LNCaP clone FGC (cell line): ENCODE data around the gene OXSR1.
A peak's percentile ranks its signal among the peaks of the same experiment; 100 is the strongest.

ENCODE experiments used
- DNase-seq: peaks from one replicate; pipeline ENCODE4 v3.0.0-alpha.2; 2011; ENCODE audit warnings: low read depth
- H3K4me3 ChIP-seq: 2 replicates; pipeline ENCODE4 v1.5.1; 2011; ENCODE audit warnings: mild to moderate bottlenecking, low read depth, low read length, control low read depth
- CTCF ChIP-seq: IDR thresholded peaks from 2 replicates; pipeline ENCODE4 v1.5.1; 2012; ENCODE audit warnings: mild to moderate bottlenecking; ENCODE audit not compliant: control insufficient read depth, insufficient read depth; ENCODE audit errors: extremely low read depth

Gene OXSR1

GRCh38 chr3:38163117-38163840 is 2.1 kb upstream of the OXSR1 start:
- DNase-seq: no peak
- TF ChIP-seq CTCF: no peak
- no peak overlapping the region for H3K4me3 ChIP-seq

DNA sequence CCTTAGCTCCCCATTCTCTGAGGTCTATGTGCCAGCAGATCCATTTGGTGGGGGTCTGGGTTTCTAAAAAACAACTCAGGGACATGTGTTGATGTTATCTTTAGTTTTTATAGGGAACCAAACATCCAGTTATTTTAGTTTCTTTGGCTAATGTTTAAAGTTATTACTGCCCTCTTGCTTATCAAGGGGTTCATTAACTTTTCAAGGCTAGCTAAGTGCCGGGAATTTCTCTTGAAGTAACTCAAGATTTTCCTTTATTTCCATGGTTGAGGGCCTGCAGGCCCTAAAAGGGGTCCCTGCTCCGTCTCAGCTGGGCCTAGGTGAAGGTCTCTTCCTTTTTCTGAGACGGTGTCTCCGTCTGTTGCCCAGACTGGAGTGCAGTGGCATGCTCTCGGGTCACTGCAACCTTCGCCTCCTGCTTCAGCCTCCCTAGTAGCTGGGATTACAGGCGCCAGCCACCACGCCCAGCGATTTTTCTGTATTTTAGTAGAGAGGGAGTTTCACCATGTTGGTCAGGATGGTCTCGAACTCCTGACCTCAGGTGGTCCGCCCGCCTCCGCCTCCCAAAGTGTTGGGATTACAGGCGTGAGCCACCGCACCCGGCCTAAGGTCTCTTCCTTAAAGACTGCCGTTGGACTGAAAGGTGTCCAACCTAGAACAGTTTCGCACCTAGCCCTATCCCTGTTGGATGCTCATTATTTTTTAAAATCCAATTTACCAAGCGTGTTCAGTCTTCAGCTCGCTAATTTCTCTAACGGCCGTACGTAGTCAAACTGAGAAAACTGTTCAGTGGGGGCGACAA is 1.3 kb upstream of the OXSR1 start:
- DNase-seq: no peak
- no peak for TF ChIP-seq CTCF
- H3K4me3 ChIP-seq: peak overlapping the region; percentile 93

GRCh38 chr3:38164643-38164951 is 740 bp upstream of the OXSR1 start:
- TF ChIP-seq CTCF: no peak
- DNase-seq: no peak
- H3K4me3 ChIP-seq: peak overlapping the region; percentile 93

- TF ChIP-seq CTCF: 0 out of 2 replicates have a peak, but pooled peaks have one; percentile 18
- no peak for DNase-seq
- H3K4me3 ChIP-seq: peak overlapping the region; percentile 93
Measured at GRCh38 chr3:38165722-38166387, 518 bp downstream of the OXSR1 start.

DNA sequence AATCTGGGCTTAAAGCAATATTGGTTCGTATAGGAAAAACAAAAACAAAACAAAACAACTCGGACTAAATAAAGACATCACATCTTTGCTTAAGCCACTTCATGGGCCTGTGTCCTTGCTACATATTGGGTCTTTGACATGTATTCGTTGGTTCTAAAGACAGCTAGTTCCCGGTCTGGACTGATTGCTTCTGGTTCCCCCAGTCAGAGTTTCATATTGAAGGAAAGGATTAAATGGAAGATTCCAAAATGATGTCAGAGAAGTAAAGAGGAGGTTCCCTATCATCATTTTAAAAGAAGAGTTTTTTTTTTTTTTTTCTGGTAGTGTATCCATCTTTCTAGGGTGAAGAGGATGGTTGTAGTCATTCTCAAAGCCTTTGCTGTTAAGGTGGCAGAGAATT is 2.3 kb downstream of the OXSR1 start:
- TF ChIP-seq CTCF: no peak
- no peak overlapping the region for H3K4me3 ChIP-seq

GRCh38 chr3:38168151-38169026 is 3.1 kb downstream of the OXSR1 start:
- no peak for DNase-seq
- no peak overlapping the region for H3K4me3 ChIP-seq
- no peak for TF ChIP-seq CTCF

More for the DNA sequence above, 2.3 kb downstream of the OXSR1 start:
- no peak for DNase-seq
